ENCODE results near the gene PDE1A. TPM values are rescaled to one million over a fixed set of nuclear protein-coding genes. Genes with fewer than 3 reads are reported as not detected.

Gene PDE1A
- total and polyA plus RNA-seq, 2 of the 4 experiments (the other 2 are of a cell fraction) = 0.24 to 0.90 TPM

GRCh38 chr2:182248362-182248761 is 178.5 kb downstream of the PDE1A start:
- H3K4ac ChIP-seq (ENCODE audit: low read depth, low read length) = no peak overlapping the region
- H3K56ac ChIP-seq (ENCODE audit: extremely low read depth, insufficient read depth, low read length) = no peak overlapping the region
- TF ChIP-seq SMC3 (IDR thresholded peaks at IDR 0.05; ENCODE audit: low read depth, low read length) (no peak), MXI1 (IDR thresholded peaks at IDR 0.05; ENCODE audit: borderline replicate concordance, low read depth, low read length) (no peak), RFX5 (IDR thresholded peaks at IDR 0.05; ENCODE audit: low read depth, low read length) (no peak), ELK1 (IDR thresholded peaks at IDR 0.05; ENCODE audit: borderline replicate concordance, low read depth, low read length) (no peak), BHLHE40 (IDR thresholded peaks at IDR 0.05; ENCODE audit: low read depth, low read length) (no peak), NFE2L2 (IDR thresholded peaks at IDR 0.05; ENCODE audit: low read depth, low read length) (no peak), USF2 (IDR thresholded peaks at IDR 0.05; ENCODE audit: low read depth, low read length) (no peak), FOS (IDR thresholded peaks at IDR 0.05; ENCODE audit: low read depth, low read length) (no peak), MAZ (IDR thresholded peaks at IDR 0.05; ENCODE audit: borderline replicate concordance, low read depth, low read length) (no peak), POLR2A (IDR thresholded peaks at IDR 0.05; ENCODE audit: low read depth, low read length) (no peak), CEBPB (IDR thresholded peaks at IDR 0.05; ENCODE audit: low read depth, low read length) (no peak), RCOR1 (IDR thresholded peaks at IDR 0.05; ENCODE audit: insufficient replicate concordance, low read length) (no peak), MAFK (IDR thresholded peaks at IDR 0.05; ENCODE audit: low read depth, low read length) (no peak), RAD21 (IDR thresholded peaks at IDR 0.05; ENCODE audit: low read length) (no peak), CHD1 (IDR thresholded peaks at IDR 0.05; ENCODE audit: low read depth, low read length) (no peak), CTCF (conservative IDR thresholded peaks at IDR 0.05; ENCODE audit: low read depth, low read length) (no peak)
- no peak overlapping the region for H2AFZ ChIP-seq (replicated peaks; ENCODE audit: low read length, poor library complexity)
- dilution Hi-C loops (cut with HindIII; ENCODE audit: low sequenced_read_pairs, unreplicated experiment) (no loop called here), intact Hi-C loops (cut with micrococcal nuclease) (no loop called here), in situ Hi-C loops (cut with MboI; ENCODE audit: low sequenced_read_pairs) (no loop called here)
- no peak overlapping the region for H2BK120ac ChIP-seq (ENCODE audit: low read depth, low read length)
- H2BK15ac ChIP-seq (ENCODE audit: low read depth, low read length) = no peak overlapping the region
- no peaks in the 10 kb centered on the region for H3K36me3 ChIP-seq (ENCODE audit: control insufficient read depth, insufficient read depth, low read length)
- H3K9ac ChIP-seq (ENCODE audit: low read depth, low read length) = no peak overlapping the region
- H3K4me2 ChIP-seq (ENCODE audit: low read depth, low read length) = no peak overlapping the region
- no peak overlapping the region for H4K5ac ChIP-seq (ENCODE audit: low read depth, low read length)
- H2BK5ac ChIP-seq (ENCODE audit: low read depth, low read length, poor library complexity, severe bottlenecking) = no peak overlapping the region
- H2BK20ac ChIP-seq (ENCODE audit: low read depth, low read length) = no peak overlapping the region
- H3K18ac ChIP-seq (ENCODE audit: low read depth, low read length) = no peak overlapping the region
- no peak for DNase-seq
- no peaks in the 10 kb centered on the region for H3K9me1 ChIP-seq (ENCODE audit: insufficient read depth, low read length)
- no TSS peak for BruUV-seq (replicated peaks)
- no peak for ATAC-seq (ENCODE audit: low read depth)
- WGBS, 2 experiments (ENCODE audit: extremely low coverage in 2 of 2, insufficient read length in 1 of 2) = no CpG with 5 or more reads among the region's 6 CpGs
- no peaks in the 10 kb centered on the region for H3K79me1 ChIP-seq (ENCODE audit: low read depth in 1 of 2, low read length in 2 of 2)
- CTCF ChIA-PET = no interaction called here
- POLR2A ChIA-PET (ENCODE audit: unreplicated experiment) = no interaction called here
- H3K9me3 ChIP-seq (ENCODE audit: control insufficient read depth, insufficient read depth, low read length) = no peaks in the 10 kb centered on the region
- H4K8ac ChIP-seq (ENCODE audit: low read depth in 2 of 2, low read length in 2 of 2) = no peak overlapping the region
- H4K91ac ChIP-seq (ENCODE audit: insufficient read depth, low read depth, low read length) = no peak overlapping the region
- no peak overlapping the region for H2AK5ac ChIP-seq (ENCODE audit: low read depth, low read length)
- no peak overlapping the region for H2AK9ac ChIP-seq (replicated peaks; ENCODE audit: low read depth, low read length, poor library complexity)
- no peak overlapping the region for H3K4me3 ChIP-seq (ENCODE audit: insufficient read depth, low read depth, low read length)
- H3K23ac ChIP-seq (ENCODE audit: low read depth, low read length) = no peak overlapping the region
- H3K14ac ChIP-seq (replicated peaks; ENCODE audit: low read depth, low read length) = no peak overlapping the region
- no peaks in the 10 kb centered on the region for H3K27me3 ChIP-seq (ENCODE audit: control insufficient read depth, insufficient read depth, low read length)
- H3K27ac ChIP-seq (ENCODE audit: insufficient read depth, low read length) = no peak overlapping the region
- no peaks in the 10 kb centered on the region for H3K4me1 ChIP-seq (ENCODE audit: control insufficient read depth, insufficient read depth, low read length)
- H4K20me1 ChIP-seq (ENCODE audit: insufficient read depth, low read length) = no peaks in the 10 kb centered on the region
